Adipose tissue (tissue), 3 donors: Measurements from ENCODE around the gene TBX5. TPM values are rescaled to one million over a fixed set of nuclear protein-coding genes. Genes with fewer than 3 reads are reported as not detected.

Source experiments
- H3K27ac ChIP-seq: one replicate; pipeline ENCODE4 v1.5.1; 2013; ENCODE audit warnings: low read depth, low read length
- WGBS, 3 donors: extraction: QIAGEN DNeasy Blood & Tissue Kit; methylation state at CpG; one replicate each; pipeline ENCODE4 v1.1.7; 2013; 5-methylcytosine and 5-hydroxymethylcytosine counted together
- polyA plus RNA-seq, 3 donors: library from polyadenylated mRNA; stranded (reverse); fragments of 200-250 nt; gene quantifications; one replicate each; pipeline ENCODE4 v1.2.3, GENCODE V29; 2013
- donor health status: healthy with polysubstance abuse.
- donor health status: Bipolar disorder and iron deficiency.
- donor health status: healthy.

Gene TBX5
- 1 to 10 TPM in 1 of 3 donors, under 1 TPM in 2; 0.01 to 1.8 (median 0.02) TPM for polyA plus RNA-seq

DNA sequence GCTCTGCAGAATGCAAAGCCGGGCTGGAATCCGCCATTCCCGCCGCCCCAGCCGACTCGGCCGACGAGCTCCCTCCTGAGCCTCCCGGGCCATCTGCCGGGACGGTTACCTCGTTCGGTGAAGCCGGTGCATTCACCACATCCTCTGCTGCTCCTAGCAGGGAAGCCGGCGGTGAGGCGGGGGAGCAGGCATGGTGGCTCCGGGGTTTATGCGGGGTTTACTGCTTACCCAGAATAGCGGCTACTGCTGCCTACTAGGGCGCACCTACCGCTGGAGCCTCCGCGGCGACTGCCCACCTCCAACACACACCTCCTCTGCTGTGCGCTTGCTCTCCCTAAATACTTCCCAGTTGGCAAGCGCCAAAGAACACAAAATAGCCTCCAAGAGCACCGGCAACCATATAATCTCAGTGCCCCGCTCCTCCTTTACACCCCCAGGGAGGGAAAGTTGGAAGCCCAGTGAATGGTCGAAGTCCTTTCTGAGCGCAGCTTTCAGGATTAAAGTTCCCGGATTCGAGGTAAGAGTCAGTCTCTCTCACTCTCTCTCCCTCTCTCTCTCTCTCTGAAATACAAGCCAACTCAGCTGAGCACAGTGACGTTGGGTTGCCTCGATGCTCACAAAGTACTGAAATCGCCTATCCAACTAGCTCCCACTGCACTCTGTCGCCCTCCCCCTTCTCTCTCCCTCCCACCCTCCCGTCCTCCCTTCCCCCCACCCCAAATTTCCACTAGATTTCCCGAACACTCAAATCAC, at the start of gene TBX5:
Gene TBX5 (minus strand): TSS at position 626 of the 753 bp plus-strand sequence. CDS start 2,246 bp downstream, outside the sequence.
- 1 to 3% (median 1%) methylated on average over 39 of the region's 39 CpGs for WGBS, 3 donors

DNA sequence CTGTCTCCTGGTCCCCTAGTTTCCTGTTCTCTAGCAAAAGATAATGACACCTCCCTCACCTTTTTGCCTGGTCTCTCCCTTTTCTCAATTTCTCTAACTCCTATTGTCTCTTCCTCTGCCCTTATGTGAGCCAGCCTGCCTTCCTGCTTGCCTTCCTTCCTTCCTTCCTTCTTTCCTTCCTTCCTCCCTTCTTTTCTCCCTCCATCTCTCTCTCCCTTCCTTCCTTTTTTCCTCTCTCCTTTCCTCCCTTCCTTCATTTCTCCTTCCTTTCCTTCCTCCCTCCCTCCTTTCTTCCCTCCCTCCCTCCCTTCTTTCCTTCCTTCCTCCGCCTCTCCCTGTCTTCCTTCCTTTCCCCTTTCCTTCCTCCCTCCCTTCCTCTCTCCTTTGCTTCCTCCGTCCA, 45.7 kb upstream of the TBX5 start:
- WGBS, 3 donors = 21 to 55% (median 31%) methylated on average over 2 of the region's 2 CpGs
- no peak overlapping the region for H3K27ac ChIP-seq

More for the DNA sequence above, at the start of gene TBX5:
- H3K27ac ChIP-seq = no peak within 1 kb of the TSS

DNA sequence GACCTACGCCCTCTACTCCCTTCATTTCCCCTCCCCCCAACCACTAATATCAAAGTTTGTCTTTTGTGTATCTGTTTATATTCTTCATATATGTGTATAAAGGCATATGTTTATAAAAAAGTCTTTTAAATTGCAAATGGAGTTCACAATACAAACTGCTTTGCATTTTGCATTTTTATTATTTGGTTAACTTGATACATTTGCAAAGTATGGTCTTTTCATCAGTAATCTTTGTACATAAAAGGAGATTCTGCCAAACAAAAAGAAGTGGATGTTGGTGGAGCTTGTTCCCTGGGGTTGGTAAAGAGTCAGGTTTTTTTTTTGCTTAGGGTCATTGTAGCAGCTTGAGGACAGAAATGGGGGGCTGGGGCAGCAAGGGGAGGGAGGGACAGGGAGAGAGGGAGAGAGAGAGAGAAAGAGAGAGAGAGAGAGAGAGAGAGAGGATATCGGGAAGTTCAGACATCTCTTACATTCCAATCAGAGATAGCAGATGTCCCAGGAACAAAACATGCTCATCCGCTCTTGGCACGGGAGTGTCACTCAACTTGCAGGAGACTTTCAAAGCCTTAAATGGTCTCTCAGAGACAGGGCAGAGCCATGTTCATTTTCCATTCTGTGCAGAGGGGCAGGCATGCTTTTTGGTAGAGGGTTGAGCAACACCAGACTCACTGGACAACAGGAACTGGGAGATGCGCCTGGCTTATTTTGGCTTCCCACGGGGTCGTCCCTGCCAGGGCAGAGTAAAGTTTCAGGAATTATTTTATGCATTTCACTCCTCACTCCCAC, 44.8 kb upstream of the TBX5 start:
- no peak overlapping the region for H3K27ac ChIP-seq
- 1 to 5% (median 5%) methylated on average over 7 of the region's 7 CpGs for WGBS, 3 donors

DNA sequence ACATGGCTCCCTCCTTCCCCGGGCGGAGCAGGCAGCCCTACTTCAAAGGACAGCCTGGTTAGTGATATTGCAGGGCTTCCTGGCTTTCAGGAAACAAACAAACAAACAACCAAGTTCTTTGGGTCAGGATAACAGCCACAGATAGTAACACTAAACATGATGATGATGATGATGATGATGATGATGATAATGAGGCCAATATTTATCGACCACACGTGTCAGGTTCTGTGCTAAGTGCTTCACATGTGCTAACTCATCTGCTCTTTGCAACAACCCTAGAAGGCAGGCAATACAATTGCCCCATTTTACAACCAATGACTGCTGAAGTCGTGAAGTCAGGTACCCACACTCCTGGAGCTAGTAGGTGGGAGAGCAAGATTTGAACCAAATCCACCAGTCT, 44.1 kb upstream of the TBX5 start:
- no peak overlapping the region for H3K27ac ChIP-seq
- 3 to 4% (median 3%) methylated on average over 5 of the region's 5 CpGs for WGBS, 3 donors

DNA sequence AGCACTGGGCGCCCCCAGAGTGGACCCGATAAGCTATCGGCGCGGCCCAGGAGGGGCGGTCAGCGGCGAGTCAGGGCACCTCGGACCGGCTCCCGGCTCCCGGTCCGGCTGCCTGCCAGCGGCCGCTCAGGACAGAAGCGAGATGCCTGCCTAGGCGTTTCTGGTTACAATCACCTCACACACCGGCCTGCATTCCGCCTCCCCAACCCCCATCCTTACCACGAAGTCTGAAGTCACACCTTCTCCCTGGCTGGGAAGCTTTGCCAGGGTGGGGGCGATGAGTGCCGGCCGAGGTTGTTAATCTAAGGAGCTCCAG, 42.6 kb upstream of the TBX5 start:
- no peak overlapping the region for H3K27ac ChIP-seq
- WGBS, 3 donors = 1 to 4% (median 2%) methylated on average over 23 of the region's 23 CpGs

DNA sequence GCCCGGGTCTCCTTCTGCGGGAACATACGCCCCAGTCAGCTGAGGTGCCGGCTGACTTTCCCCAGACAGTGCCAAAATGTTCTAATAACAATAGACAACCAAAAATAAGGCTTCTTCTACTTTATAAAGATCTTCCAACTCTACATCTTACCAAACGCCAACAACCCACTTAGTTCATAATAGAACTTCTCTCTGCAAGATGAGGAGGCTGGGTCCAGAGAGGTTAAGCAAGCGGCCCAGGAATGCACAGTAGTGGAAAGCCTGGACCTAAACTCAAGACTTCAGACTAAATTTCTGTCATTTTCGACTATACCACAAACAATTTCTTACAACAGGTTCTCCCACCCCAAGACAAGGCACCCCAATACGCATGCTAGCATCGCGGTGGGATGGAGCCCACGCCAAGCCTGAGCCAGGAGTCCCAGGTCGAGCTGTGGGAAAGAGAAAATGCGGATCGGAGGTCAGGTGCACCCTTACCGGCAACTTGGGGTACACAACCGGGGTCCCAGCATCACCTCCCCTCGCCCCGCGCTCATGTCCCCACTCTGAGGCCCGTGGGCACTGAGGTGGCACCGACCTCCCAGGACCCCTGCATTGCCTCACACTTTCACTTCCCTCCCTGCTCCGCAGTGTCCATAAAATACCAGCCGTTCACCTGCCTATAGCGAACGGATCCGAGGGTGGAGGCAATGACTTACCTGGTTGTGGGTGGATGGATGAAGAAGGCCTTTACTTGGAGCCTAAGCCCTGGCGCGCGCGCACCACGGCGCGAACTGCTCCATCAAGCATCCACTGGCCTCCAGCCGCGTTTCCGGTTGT, 42.1 kb upstream of the TBX5 start:
- 5 to 6% (median 5%) methylated on average over 35 to 36 of the region's 36 CpGs for WGBS, 3 donors
- no peak overlapping the region for H3K27ac ChIP-seq

DNA sequence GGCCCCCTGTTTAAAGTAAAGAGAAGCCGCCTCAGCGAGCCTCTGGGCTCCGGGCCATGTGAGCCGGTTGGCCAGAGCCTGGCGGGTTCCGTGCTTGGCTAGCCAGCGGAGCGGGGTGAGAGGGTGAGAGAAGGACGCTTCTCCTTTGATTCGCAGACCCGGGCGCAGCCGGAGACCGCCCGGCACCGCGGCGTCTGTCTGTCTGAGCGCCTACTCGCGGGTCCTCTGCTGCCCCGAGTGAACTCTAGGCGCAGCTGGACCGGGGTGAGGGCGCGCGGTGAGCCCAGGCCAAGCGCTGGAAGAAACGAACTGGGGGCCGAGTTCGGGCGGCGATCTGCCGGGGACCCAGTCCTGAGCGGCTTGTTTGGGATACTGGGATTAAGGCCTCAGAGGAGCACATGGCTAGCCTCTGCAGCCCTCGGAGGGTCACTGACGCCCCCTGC, 41.4 kb upstream of the TBX5 start:
- no peak overlapping the region for H3K27ac ChIP-seq
- WGBS, 3 donors = 1 to 4% (median 1%) methylated on average over 37 of the region's 37 CpGs

DNA sequence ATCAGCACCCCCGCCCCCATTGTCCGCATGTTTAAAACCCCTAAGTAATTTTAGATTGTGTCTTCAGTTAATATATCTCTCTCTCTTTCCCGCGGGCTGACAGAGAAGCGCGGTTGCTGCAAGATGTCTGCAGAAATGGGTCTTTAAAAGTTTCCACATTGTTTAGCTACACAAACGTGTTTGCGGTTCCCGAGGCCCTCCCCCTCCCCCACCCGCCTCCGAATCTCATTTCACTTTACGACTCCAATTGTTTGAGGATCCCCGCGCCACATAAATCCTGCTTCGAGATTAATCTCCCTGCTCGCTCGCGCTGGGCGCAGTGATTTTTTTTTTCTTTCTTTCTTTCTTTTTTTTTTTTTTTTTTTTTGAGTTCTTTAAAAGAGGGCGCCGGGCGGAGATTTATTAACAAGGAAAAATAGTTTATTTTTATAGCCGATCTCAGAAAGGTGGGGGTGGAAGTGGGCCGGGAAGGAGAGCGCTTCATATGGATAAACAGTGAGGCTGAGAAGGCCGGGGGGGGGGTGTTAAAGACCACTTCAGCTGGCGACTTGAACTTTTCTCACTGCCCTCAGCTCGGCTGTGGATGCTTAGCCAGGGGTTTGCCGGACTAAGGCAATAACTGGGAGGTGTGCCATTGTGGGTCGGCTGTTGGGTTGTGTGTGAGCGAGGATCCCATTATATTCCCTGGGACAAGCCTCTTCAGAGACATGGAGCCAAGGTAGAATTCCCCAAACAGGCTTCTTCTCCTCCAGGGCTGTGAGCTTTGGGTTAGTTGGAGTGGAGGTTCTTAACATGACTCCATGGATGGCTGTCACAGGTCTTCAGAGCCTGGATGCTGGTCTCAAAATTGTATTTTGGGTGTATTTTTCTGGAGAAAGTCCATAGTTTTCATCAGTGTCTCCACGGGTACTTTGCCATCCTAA, 39.7 kb upstream of the TBX5 start:
- WGBS, 3 donors = 3 to 5% (median 5%) methylated on average over 32 of the region's 32 CpGs
- no peak overlapping the region for H3K27ac ChIP-seq

DNA sequence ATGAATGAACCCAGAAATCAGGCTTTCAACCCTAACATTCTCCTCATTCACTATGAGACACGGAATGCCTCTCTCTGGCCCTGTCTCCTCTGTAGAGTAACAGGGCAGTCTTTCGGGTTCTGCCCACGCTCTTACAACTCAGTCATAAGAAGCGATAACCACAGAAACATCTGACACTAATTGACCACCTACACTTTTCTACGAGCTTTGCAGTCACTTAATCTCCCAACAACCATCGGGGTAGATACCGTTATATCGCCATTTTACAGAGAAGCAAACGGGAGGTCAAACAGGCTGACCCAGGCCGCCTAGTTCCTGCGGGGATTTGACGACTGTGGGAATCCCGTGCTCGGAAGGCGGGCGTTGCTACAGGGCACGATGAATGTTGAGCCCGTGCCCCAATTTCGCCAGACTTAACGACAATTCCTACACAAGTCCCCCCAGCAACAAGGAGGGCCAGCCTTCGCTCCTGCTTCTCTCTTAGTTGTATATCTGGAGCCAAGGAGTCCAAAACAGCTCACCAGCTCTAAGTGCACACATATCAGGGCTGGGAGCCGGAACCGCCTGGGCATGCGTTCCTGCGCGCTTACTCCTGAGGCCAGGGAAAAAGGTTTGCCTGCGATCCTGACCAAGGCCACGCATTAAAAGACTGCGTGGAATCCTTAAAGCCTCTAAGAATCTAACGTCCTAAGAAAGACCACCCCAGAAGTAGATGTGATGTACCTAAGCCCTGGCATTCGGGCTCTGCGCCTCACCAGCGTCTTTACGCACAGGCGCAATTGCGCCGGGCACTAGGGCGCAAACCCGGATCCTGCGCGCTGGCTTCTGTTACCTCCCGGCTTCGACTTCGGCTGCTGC, 38.7 kb upstream of the TBX5 start:
- no peak overlapping the region for H3K27ac ChIP-seq
- WGBS, 3 donors = 2 to 6% (median 4%) methylated on average over 44 of the region's 44 CpGs

DNA sequence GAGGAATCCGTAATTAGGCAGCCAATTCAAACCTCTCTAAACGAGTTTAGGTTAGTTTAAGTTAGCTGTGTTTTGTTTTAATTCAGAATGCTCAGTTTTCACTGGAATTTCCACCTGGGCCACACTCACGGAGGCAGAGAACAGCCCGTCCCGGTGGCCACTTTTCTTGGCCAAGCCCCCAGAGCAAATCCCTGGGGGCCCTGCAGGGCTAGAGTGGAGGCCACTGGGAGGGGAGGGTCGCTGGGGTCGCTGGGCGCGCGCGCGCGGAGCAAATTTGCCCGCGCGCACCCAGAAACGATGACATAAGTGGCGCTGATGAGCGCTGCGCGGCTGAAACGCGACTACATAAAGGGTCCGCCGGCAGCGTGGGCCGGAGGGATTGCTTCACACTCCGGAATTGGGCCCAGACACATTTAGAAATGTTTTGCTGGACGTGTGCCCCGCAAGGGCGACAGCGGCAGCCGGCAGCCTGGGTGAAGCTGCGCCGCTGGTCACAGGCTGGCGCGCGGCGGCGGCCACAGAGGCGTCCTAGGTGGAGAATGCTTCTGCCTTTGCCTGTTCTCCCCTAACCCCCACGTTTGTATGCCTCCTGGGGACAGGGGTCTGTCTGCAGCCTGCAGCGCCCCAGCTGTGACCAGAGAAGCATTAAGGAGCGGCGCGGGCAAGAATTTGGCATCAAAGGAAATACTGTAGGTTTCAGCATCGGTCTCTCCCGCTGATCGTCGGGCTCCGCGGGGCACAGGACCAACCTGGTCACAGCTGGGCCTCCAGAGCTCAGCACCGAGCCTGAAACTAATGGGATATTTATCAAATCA, 37.9 kb upstream of the TBX5 start:
- WGBS, 3 donors = 1 to 4% (median 3%) methylated on average over 52 to 53 of the region's 53 CpGs
- no peak overlapping the region for H3K27ac ChIP-seq

DNA sequence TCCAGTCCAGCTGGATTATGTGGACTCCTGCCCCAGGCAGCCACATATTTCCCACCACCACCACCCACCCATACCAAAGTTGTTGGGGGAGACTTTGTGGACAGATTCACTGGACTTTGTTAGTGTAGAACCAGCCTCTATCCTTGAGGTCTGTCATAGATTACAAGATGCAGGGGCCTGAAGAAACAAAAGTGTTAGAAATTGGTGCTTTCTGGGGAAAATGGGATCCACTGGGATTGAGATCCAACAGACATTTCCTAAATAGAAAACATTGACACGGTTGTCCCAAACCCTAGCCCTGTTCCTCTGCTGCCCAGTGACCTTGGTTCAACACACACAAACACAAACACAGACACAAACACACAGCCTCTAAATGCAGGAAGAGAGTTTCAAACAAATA, 36.6 kb upstream of the TBX5 start:
- no peak overlapping the region for H3K27ac ChIP-seq
- 8 to 11% (median 8%) methylated on average over 1 of the region's 1 CpG for WGBS, 3 donors

DNA sequence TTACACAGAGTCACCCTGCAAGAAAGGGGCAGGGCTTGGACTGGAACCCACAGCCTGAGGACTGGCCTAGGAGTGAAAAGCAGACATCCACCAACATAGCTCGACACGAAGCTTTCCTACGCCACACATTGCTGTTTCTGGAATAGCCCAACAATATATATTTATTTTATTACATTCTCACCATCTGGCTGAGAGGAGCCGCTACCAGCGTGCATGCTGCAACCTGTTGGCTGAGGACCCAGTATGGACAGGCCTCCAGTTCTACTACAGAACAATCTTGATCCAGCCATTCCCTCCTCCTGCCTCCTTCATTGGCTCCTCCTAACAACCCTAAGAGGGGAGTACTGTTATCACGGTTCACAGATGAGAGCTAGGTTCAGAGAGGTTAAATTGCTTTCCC, 35.6 kb upstream of the TBX5 start:
- WGBS, 3 donors = 4 to 9% (median 8%) methylated on average over 6 of the region's 6 CpGs
- no peak overlapping the region for H3K27ac ChIP-seq

DNA sequence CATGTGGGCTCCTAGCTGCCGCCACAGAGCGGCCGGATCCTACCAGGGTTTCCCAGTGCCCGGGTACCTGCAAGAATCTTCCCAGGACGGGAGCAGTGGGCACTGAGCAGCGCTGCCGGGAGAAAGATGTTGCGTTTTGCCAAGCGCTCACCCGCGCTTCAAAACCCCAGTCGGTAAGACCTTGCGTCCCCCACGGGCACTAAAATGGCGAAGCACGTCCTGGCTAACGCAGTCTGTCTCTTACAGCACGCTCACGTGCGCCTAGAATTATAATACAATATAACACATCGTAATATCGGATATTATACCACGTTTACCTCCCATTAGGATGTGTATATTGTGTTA, 35.1 kb upstream of the TBX5 start:
- WGBS, 3 donors = 1 to 5% (median 5%) methylated on average over 23 of the region's 23 CpGs
- H3K27ac ChIP-seq = no peak overlapping the region

DNA sequence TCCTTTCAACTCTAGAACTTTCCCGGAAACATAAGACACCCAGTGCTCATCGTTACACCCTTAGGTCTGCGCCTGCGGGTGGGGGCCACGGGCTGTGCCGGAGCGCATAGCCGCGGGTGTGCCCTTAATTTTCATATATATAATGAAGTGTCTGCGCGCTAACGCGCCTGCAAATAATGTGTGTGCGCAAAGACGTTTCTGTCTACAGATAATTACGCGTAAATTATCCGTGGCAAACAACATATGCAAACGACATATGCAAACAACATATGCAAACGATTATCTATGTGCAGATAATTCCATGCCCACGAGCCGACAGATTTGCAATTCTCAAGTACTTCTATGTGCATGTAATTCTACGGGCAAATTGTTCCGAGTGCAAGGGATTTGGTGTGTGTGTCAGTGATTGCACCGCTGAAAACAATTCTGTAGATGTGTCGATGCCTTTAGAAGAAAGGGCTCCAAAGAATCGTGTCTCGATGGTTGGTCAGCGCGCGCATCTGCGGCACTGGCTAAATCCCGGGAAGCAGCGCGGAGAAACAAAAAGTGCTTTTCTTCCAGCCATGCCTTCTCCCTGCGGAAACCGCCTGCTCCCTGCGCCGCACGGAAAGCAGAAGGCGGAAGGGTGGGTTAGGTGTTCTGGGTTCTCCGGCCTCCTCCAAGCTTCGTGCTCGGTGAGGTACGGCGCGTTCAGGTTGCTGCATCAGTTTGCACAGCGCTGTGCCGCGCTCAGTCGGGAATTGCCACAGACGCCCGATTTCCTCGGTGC, 34.5 kb upstream of the TBX5 start:
- WGBS, 3 donors = 1 to 3% (median 3%) methylated on average over 54 of the region's 54 CpGs
- H3K27ac ChIP-seq = no peak overlapping the region

DNA sequence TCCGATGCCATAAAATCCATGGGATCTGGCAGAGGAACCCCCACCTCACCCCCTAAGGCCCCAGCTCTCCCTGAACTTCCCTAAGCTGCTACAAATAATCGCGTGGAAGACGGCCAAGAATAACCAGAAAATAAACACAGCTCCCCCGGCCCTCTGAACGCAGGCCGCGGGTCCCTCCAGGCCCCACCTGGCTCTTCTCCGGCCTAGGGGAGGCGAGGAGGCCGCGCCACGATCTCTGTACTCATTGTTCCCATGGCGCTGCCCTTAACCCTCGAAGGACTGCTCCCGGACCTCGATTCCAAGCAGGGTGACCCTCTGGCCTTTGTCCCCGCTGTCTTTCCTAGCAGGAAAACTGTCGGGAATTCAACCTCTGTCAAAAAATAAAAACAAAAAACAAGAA, 33.9 kb upstream of the TBX5 start:
- WGBS, 3 donors = 2 to 3% (median 2%) methylated on average over 19 of the region's 19 CpGs
- H3K27ac ChIP-seq = no peak overlapping the region

DNA sequence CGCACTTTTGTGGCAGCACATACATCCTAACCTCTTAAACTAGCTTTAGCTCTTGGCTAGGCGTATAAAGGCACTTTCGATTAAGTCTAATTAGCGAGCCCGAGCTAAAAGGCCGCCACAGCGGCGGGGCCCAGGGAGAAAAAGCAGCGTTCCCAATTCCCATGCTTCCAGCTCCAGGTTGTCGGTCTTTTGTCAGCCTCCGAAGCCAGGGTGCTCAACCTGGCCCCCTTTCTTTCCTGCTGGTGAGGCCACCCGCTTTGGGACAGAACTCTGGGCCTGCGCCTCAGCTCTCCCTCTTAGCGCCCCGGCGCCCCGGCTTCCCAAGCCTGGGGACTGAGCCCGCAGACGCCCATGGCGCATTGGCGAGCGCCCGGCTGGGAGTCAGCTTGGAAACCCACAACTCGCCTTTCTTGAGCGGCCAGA, 33.3 kb upstream of the TBX5 start:
- no peak overlapping the region for H3K27ac ChIP-seq
- WGBS, 3 donors = 1 to 8% (median 7%) methylated on average over 24 to 25 of the region's 25 CpGs
